D721Med (cell line): ENCODE results near the gene ATXN1.

ENCODE experiments used
- DNase-seq: peaks from one replicate; pipeline ENCODE4 v3.0.0; 2011; ENCODE audit warnings: low spot score; ENCODE audit not compliant: insufficient read length
- FAIRE-seq: peaks from 2 replicates; lab custom pipeline; 2011; peaks lifted over from hg19 to GRCh38; lab: Jason Lieb, UNC
- TF ChIP-seq, protein P1 (sequence below): IDR thresholded peaks from 2 replicates; pipeline ENCODE4 v1.5.1; 2012; ENCODE audit warnings: mild to moderate bottlenecking, control low read depth; ENCODE audit not compliant: insufficient read depth; ENCODE audit errors: missing control alignments

Gene ATXN1

DNA sequence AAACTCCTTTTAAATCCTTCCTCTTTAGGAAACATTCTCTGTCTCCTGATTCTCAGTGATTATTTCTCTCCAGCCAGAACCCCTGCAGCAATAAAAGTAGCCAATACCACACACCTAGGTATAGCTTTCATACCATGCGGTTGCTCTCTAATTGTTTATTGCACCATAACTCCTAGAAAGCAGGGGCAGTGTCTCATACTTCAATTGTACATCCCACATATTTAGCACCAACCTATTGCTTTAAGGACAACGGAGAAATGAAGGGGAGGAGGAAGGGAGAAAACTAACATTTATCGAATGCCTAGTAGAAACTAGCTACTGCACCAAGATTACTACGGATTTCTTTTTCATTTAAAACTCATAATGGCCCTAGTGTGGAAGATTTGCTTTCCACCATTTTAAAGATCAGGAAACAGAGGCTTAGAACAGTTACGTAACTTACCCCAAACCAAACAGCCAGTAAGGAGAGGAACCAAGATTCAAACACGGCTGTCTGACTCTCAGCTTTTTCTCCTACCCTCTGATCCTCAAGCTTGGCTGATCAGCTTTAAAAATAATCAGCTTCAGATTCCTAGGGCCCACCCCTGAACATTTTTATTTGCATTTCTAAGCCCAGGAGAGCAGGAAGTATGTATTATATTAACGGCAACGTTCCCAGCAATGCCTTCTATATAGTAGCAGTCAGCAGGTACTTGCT, 43.4 kb upstream of the ATXN1 start:
- no peak for DNase-seq
- TF ChIP-seq, protein P1, sequence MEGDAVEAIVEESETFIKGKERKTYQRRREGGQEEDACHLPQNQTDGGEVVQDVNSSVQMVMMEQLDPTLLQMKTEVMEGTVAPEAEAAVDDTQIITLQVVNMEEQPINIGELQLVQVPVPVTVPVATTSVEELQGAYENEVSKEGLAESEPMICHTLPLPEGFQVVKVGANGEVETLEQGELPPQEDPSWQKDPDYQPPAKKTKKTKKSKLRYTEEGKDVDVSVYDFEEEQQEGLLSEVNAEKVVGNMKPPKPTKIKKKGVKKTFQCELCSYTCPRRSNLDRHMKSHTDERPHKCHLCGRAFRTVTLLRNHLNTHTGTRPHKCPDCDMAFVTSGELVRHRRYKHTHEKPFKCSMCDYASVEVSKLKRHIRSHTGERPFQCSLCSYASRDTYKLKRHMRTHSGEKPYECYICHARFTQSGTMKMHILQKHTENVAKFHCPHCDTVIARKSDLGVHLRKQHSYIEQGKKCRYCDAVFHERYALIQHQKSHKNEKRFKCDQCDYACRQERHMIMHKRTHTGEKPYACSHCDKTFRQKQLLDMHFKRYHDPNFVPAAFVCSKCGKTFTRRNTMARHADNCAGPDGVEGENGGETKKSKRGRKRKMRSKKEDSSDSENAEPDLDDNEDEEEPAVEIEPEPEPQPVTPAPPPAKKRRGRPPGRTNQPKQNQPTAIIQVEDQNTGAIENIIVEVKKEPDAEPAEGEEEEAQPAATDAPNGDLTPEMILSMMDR, result no peak
- no peak for FAIRE-seq

DNA sequence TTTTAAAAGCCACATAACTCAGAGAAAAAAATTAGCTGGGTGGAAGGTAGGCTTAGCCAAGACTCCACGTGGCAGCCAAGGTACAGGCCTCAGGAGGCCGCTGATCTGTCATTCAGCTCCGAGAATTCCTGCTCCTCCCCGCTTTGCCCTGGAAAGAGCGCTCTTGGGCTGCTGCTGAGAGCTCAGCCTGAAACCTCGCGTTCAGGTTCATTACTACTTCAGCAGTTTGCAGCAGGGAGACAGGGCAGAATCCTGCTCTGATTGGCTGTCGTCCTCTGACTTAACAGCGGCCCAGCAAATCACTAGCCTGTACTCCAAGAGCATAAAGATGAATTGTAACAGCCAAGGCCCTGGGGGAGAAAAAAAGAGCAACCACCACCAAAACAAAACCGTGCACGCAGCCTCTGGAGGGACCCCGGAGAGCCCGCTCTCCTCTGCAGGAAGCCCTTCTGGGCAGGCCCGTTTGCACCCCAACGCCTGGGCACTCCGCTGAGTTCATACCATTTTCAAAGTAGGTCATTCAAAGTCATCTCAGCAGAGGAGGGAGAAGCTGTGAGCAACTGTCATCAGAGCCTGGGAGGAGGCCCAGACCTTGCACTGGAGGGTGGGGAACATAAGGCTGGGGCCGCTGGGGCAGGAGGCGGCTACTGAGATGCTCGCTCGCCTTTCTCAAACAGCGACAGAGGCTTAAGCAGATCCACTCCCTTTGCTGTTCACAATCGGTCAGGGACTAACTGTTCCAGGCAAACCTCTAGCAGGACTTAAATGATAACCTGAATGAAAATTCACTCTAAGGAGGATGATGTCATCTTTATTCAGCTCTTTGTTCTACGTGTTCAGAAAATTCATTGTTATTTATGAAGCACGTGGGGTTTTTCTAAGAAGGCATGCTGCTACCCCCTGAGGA, 42.3 kb upstream of the ATXN1 start:
- TF ChIP-seq, protein P1, result no peak
- DNase-seq, result no peak
- no peak for FAIRE-seq

- TF ChIP-seq, protein P1, result no peak
- DNase-seq, result no peak
- no peak for FAIRE-seq
These were observed 40.8 kb upstream of the ATXN1 start for GRCh38 chr6:16802071-16802470.

- TF ChIP-seq, protein P1, result no peak
- DNase-seq (no peak), FAIRE-seq (no peak)
These were observed 39.7 kb upstream of the ATXN1 start for GRCh38 chr6:16800942-16801341.

DNA sequence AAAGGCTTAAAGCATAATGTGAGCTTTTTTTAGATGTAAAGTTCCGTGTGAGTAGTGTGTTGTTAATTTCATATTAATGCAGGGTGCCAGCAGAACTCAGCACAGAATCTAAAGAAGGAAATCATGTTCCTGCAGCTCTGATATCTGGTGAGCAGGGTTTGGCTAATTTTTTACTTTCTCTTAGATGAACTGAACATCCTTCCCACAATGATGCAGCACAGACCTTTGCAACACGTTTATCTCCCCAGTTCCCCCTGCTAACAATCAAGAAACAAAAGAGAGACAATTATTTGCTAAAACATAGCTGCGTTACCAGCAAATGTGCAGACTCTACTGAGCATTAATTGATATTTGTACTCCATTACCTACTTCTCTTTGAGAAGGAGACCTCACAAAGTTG, 39.1 kb upstream of the ATXN1 start:
- TF ChIP-seq, protein P1, result no peak
- no peak for FAIRE-seq
- no peak for DNase-seq

GRCh38 chr6:16799279-16800193, 38.3 kb upstream of the ATXN1 start:
- TF ChIP-seq, protein P1, result no peak
- DNase-seq (no peak), FAIRE-seq (no peak)
